Stimulated activated CD4-positive, alpha-beta T cell treated with anti-CD3 and anti-CD28 coated beads, Interleukin-12 subunit alpha, Interleukin-12 subunit beta, amount 100 ng/mL, for 48 hours (primary cell): ENCODE data around the gene AMACR.
"Not testable (repeated sequence)": the region's sequence is repeated elsewhere in the genome, so short reads cannot be mapped to it uniquely, and the experiment has no call there.

Experiments
- DNase-seq, 3 donors: peaks; one replicate each; pipeline ENCODE4 v3.0.0-alpha.2; 2020; ENCODE audit warnings: low read depth in 2 of 3, low spot score in 1 of 3

The AMACR gene

GRCh38 chr5:34037726-34038125 is 29.9 kb upstream of the AMACR start:
- DNase-seq = no peak

- no peak for DNase-seq
Measured at GRCh38 chr5:34035756-34036155, 27.9 kb upstream of the AMACR start.

GRCh38 chr5:34034534-34035327 is 26.9 kb upstream of the AMACR start:
- no peak for DNase-seq

GRCh38 chr5:34031966-34032365 is 24.1 kb upstream of the AMACR start:
- no peak for DNase-seq

GRCh38 chr5:34031117-34031516 is 23.3 kb upstream of the AMACR start:
- no peak for DNase-seq

- DNase-seq = not testable (repeated sequence)
Measured at GRCh38 chr5:34030585-34030984, 22.7 kb upstream of the AMACR start.

- no peak for DNase-seq
Measured at GRCh38 chr5:34030048-34030447, 22.2 kb upstream of the AMACR start.

GRCh38 chr5:34028349-34028748 is 20.5 kb upstream of the AMACR start:
- no peak for DNase-seq

GRCh38 chr5:34026089-34026761 is 18.4 kb upstream of the AMACR start:
- no peak for DNase-seq

GRCh38 chr5:34022121-34022705 is 14.4 kb upstream of the AMACR start:
- DNase-seq = peak; percentile 34 to 38 (median 36)

GRCh38 chr5:34021334-34021733 is 13.5 kb upstream of the AMACR start:
- no peak for DNase-seq

- no peak for DNase-seq
Measured at GRCh38 chr5:34020726-34021125, 12.9 kb upstream of the AMACR start.

GRCh38 chr5:34017254-34017653 is 9.4 kb upstream of the AMACR start:
- DNase-seq = no peak

- no peak for DNase-seq
Measured at GRCh38 chr5:34016750-34017149, 8.9 kb upstream of the AMACR start.

GRCh38 chr5:34016222-34016621 is 8.4 kb upstream of the AMACR start:
- DNase-seq = no peak

GRCh38 chr5:34015120-34015822 is 7.4 kb upstream of the AMACR start:
- no peak for DNase-seq

GRCh38 chr5:34014626-34015025 is 6.8 kb upstream of the AMACR start:
- no peak for DNase-seq

- DNase-seq = no peak
Measured at GRCh38 chr5:34013547-34013946, 5.7 kb upstream of the AMACR start.

GRCh38 chr5:34012791-34013190 is 4.9 kb upstream of the AMACR start:
- no peak for DNase-seq

GRCh38 chr5:34011536-34011935 is 3.7 kb upstream of the AMACR start:
- no peak for DNase-seq

- DNase-seq = not testable (repeated sequence)
Measured at GRCh38 chr5:34010146-34010545, 2.3 kb upstream of the AMACR start.

- no peak for DNase-seq
Measured at GRCh38 chr5:34009610-34010009, 1.8 kb upstream of the AMACR start.
